Duodenal mucosa (tissue), 2 donors: ENCODE results near the gene PPP6R3.

Experiments
- H3K27ac ChIP-seq: one replicate; pipeline ENCODE4 v1.7.0; 2013; ENCODE audit warnings: low read depth, low read length
- H3K27me3 ChIP-seq, 2 donors: one replicate each; pipeline ENCODE4 v1.7.0; 2013; ENCODE audit warnings: low read length in 2 of 2, control low read depth in 1 of 2; ENCODE audit not compliant: insufficient read depth in 2 of 2, control insufficient read depth in 1 of 2
- H3K36me3 ChIP-seq, 2 donors: one replicate each; pipeline ENCODE4 v1.7.0; 2013; ENCODE audit warnings: low read length in 2 of 2, control low read depth in 1 of 2; ENCODE audit not compliant: insufficient read depth in 2 of 2, control insufficient read depth in 1 of 2
- H3K4me1 ChIP-seq, 2 donors: one replicate each; pipeline ENCODE4 v1.7.0; 2013; ENCODE audit warnings: low read length in 2 of 2, control low read depth in 1 of 2; ENCODE audit not compliant: insufficient read depth in 2 of 2, control insufficient read depth in 1 of 2
- H3K4me3 ChIP-seq, 2 donors: one replicate each; pipeline ENCODE4 v1.7.0; 2013; ENCODE audit warnings: low read length in 2 of 2, low read depth in 1 of 2
- H3K9ac ChIP-seq, 2 donors: one replicate each; pipeline ENCODE4 v1.7.0; 2013; ENCODE audit warnings: low read length in 2 of 2, low read depth in 1 of 2
- H3K9me3 ChIP-seq, 2 donors: one replicate each; pipeline ENCODE4 v1.7.0; 2013; ENCODE audit warnings: low read length in 2 of 2, control low read depth in 1 of 2; ENCODE audit not compliant: control insufficient read depth in 1 of 2

The PPP6R3 gene

DNA sequence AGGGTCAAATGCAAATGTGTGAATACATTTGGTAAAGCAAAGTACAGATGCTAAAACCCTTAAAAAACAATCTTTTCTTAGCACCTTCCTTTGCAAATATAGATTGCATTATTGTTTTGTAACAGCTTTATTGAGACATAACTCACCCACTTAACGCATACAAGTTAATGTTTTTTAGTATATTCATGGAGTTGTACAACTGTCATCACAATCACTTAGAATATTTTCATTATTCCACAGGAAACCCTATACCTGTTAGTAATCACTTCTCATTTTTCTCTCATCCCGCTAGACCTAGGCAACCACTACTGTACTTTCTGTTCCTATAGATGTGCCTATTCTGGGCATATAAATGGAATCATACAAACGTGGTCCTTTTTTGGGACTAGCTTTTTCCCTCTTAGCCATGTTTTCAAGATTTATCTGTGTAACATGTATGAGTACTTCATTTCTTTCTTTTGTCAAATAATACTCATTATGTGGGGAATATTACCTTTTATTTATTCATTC, 34.7 kb downstream of the PPP6R3 start:
- peaks cover 25 to 28% of the 10 kb centered on the region in 2 donors for H3K4me1 ChIP-seq
- H3K9ac ChIP-seq, result no peak overlapping the region
- H3K36me3 ChIP-seq, result peaks cover 0 to 3% of the 10 kb centered on the region in 2 donors
- H3K27ac ChIP-seq, result no peak overlapping the region
- no peaks in the 10 kb centered on the region for H3K9me3 ChIP-seq
- no peak overlapping the region for H3K4me3 ChIP-seq
- H3K27me3 ChIP-seq, result no peaks in the 10 kb centered on the region

DNA sequence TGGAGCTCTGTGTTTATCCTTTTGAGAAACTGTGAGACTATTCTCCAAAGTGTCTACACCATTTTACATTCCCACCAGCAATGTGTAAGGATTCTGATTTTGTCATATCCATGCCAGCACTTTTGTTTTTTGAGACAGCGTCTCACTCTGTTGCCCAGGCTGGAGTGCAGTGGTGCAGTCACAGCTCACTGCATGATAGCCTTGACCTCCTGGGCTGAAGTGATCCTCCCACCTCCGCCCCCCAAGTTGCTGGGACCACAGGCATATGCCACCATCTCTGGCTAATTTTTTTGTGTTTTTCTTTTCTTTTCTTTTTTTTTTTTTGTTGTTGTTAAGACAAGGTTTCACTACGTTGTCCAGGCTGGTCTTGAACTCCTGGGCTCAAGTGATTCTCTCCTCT, 35.3 kb downstream of the PPP6R3 start:
- Histone ChIP-seq H3K4me1 (peaks cover 25 to 30% of the 10 kb centered on the region in 2 donors), H3K4me3 (no peak overlapping the region), H3K27ac (no peak overlapping the region), H3K27me3 (no peaks in the 10 kb centered on the region), H3K36me3 (peaks cover 0 to 3% of the 10 kb centered on the region in 2 donors), H3K9ac (no peak overlapping the region), H3K9me3 (no peaks in the 10 kb centered on the region)

DNA sequence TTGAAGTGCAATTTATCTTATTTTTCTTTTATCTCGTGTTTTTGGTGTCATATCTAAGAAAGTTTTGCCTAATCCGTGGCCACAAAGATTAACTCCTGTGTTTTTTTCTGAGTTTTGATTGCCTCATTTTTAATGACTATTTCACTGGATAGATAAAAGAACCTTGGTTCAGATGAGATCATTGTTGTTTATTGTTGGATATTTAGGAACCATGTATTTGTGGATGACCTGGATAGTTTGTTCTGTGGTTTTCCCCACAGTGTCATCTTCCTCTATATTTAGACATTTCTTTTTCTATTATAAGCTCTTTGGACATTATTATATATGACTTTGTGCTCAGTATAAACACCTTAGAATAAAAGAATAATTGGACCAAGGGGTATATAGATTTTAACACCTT, 37.2 kb downstream of the PPP6R3 start:
- Histone ChIP-seq H3K4me1 (peaks cover 25 to 32% of the 10 kb centered on the region in 2 donors), H3K9ac (no peak overlapping the region), H3K27me3 (no peaks in the 10 kb centered on the region), H3K9me3 (no peaks in the 10 kb centered on the region), H3K36me3 (no peaks in the 10 kb centered on the region), H3K27ac (no peak overlapping the region), H3K4me3 (no peak overlapping the region)

DNA sequence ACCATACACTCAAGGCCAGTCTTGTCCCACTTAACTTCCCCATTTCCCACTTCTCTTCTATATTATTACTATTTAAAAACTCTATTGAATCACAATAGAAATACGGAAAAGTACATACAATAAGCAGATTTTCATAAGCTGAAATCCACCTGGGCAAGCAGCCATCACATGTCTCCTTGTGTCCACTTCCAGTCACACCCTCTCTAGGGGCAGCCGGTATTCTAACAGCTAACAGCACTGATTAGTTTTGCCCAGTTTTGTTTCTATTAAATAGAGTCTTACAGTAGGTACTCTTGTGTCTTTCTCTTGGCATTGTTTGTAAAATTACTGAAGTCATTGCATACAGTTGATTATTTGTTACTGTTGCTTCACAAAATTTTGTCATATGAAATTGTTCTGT, 37.8 kb downstream of the PPP6R3 start:
- H3K36me3 ChIP-seq, result no peaks in the 10 kb centered on the region
- H3K9ac ChIP-seq, result no peak overlapping the region
- H3K4me3 ChIP-seq, result peak overlapping the region in 1 of 2 donors; percentile 8
- no peaks in the 10 kb centered on the region for H3K27me3 ChIP-seq
- no peaks in the 10 kb centered on the region for H3K9me3 ChIP-seq
- no peak overlapping the region for H3K27ac ChIP-seq
- H3K4me1 ChIP-seq, result peaks cover 28 to 32% of the 10 kb centered on the region in 2 donors

DNA sequence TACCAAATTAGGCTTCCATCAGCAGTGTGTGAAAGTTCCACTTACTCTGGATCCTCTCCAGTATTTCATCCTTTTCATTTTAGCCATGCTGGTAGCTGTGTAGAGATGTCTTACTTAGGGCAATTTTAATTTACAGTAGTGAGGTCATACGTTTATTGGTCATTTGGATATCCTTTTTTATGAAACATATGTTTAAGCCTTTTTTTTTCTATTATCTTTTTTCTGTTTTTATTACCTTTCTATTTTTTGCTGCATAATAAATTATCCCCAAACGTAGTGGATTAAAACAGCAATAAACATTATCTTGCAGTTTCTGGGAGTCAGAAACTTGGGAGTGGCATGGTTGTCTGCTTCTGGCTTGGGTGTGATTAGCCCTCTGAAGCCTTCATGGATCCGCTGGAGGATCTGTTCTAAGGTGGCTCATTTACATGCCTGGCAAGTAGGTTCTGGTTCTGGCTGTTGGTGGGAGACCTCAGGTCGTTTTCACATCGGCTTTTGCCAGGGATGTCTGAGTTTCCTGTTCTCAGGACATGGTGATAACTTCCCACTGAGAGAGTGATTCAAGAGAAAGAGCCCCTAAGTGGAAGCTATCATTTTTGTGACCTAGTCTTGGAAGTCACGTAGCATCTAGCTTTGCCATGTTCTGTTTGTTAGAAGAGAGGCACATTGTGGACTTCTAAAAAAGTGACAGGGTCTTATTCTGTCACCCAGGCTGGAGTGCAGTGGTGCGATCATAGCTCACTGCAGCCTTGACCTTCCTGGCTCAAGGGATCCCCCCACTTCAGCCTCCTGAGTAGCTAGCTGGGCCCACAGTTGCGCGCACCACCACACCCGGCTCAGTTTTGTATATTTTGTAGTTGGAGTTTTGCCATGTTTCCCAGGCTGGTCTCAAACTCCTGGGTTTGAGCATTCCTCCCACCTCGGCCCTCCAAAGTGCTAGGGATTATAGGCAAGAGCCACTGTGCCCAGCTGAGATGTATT, 38.6 kb downstream of the PPP6R3 start:
- no peak overlapping the region for H3K27ac ChIP-seq
- no peak overlapping the region for H3K9ac ChIP-seq
- peak overlapping the region; percentile 8 for H3K4me3 ChIP-seq
- H3K9me3 ChIP-seq, result no peaks in the 10 kb centered on the region
- H3K4me1 ChIP-seq, result peaks cover 30 to 37% of the 10 kb centered on the region in 2 donors
- H3K27me3 ChIP-seq, result no peaks in the 10 kb centered on the region
- no peaks in the 10 kb centered on the region for H3K36me3 ChIP-seq

DNA sequence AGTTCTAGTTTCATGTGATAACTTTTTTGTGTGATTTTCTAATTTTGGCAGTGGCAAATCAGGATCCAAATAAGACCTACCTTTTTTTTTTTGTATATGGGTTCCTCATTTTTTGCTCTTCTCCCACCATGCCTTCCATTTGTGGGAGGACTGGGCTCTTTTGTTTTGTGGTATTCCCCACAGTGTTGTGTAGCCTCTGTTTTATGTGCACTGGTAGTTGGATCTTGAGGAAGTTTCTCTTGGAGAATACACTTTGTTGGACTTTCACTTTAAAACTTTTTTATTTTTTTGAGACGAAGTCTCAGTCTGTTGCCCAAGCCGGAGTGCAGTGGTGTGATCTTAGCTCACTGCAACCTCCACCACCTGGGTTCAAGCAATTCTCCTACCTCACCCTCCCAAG, 39.7 kb downstream of the PPP6R3 start:
- no peak overlapping the region for H3K9ac ChIP-seq
- no peaks in the 10 kb centered on the region for H3K27me3 ChIP-seq
- no peaks in the 10 kb centered on the region for H3K9me3 ChIP-seq
- no peak overlapping the region for H3K4me3 ChIP-seq
- H3K4me1 ChIP-seq, result peaks cover 34 to 43% of the 10 kb centered on the region in 2 donors
- no peak overlapping the region for H3K27ac ChIP-seq
- H3K36me3 ChIP-seq, result no peaks in the 10 kb centered on the region

DNA sequence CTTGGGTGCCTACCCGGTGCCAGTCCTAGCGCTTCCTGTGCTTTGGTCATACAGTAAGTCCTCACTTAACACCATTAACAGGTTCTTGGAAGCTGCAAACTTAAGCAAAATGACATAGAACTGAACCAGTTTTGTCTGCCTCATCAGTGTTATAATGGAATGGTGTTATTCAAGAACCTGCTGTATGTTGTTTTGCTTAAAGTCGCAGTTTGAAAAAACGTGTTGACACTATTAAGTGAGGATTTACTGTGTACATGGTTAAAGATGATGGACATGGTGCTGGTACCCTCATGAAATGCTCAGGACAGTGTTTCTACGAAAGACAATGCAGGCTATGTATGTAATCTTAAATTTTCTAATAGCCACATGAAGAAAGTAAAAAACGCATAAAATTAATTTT, 41.3 kb downstream of the PPP6R3 start:
- peaks cover 39 to 42% of the 10 kb centered on the region in 2 donors for H3K4me1 ChIP-seq
- no peaks in the 10 kb centered on the region for H3K9me3 ChIP-seq
- H3K27ac ChIP-seq, result no peak overlapping the region
- no peak overlapping the region for H3K9ac ChIP-seq
- H3K27me3 ChIP-seq, result no peaks in the 10 kb centered on the region
- H3K36me3 ChIP-seq, result no peaks in the 10 kb centered on the region
- no peak overlapping the region for H3K4me3 ChIP-seq

DNA sequence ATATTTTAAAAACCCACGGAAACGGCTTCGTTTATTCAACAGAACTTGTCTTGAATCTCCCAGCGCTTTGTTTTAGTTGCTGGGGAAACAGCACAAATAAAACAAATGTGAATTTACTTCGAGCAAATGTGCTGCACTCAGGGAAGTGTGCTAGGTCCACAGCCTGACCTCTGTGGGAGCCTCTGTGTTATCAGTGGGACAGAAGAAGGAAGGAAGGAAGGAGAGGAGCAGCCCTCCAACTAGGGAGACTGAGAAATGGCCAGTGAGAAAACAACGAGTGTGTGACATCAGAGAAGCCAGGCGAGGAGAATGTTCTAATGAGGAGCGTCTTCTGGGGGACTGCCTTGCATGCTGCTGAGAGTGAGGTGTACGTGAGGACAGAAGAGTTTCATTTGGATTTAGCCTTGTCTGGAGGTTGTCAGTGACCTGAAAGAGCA, 42.7 kb downstream of the PPP6R3 start:
- no peaks in the 10 kb centered on the region for H3K9me3 ChIP-seq
- H3K4me3 ChIP-seq, result peak overlapping the region in 1 of 2 donors; percentile 2
- no peak overlapping the region for H3K9ac ChIP-seq
- H3K36me3 ChIP-seq, result no peaks in the 10 kb centered on the region
- peaks cover 29 to 35% of the 10 kb centered on the region in 2 donors for H3K4me1 ChIP-seq
- H3K27ac ChIP-seq, result no peak overlapping the region
- no peaks in the 10 kb centered on the region for H3K27me3 ChIP-seq

DNA sequence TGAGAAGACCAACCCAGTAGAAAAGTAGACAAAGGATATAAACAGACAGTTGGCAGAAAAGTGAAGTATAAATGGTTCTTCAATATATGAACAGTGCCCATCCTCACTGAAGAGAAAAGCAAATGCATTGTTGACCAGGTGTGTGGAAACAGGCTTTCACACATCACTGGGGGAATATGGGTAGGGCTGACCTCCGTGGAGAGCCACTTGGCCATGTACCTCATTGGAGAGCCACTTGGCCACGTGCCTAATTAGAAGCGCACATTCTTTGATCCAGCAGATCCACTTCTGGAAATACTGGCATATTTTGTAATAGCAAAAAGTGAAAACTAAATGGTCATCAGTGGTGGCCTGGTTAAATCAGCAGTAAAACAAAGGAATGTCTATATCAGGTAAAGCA, 43.2 kb downstream of the PPP6R3 start:
- no peak overlapping the region for H3K9ac ChIP-seq
- peaks cover 24 to 30% of the 10 kb centered on the region in 2 donors for H3K4me1 ChIP-seq
- no peaks in the 10 kb centered on the region for H3K36me3 ChIP-seq
- no peak overlapping the region for H3K27ac ChIP-seq
- H3K4me3 ChIP-seq, result no peak overlapping the region
- no peaks in the 10 kb centered on the region for H3K27me3 ChIP-seq
- no peaks in the 10 kb centered on the region for H3K9me3 ChIP-seq

DNA sequence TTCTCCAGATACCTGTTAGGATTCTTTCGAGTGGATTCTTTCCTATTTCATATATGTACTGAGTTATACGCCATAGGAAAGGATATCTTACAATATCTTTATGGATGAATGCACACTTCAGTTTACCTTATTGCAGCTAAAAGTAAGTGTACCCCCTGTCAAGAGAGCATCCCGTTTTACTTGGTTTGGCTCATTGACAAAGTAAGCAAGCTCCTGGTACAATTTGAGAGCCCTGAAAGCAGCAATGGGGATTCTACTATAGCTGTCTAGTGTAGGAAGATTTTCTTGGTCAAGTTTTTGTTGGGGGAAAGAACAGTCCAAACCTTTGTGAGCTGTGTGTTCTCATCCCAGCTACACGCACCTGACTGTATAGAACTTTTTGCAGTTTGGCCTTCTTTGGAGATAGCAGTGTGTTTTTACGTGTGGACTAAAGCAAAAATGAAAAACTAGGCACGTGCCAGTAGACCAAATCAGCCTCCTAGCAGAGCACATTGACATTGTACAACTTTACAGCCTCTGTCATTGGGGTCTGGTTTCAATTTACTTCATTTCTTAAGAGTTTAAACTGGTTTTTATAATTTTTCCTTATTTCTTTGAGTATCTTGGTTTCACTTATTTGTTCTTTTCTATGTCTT, 44.0 kb downstream of the PPP6R3 start:
- H3K27ac ChIP-seq, result no peak overlapping the region
- H3K36me3 ChIP-seq, result no peaks in the 10 kb centered on the region
- H3K9ac ChIP-seq, result no peak overlapping the region
- peaks cover 16 to 22% of the 10 kb centered on the region in 2 donors for H3K4me1 ChIP-seq
- no peak overlapping the region for H3K4me3 ChIP-seq
- no peaks in the 10 kb centered on the region for H3K9me3 ChIP-seq
- no peaks in the 10 kb centered on the region for H3K27me3 ChIP-seq
